ENCODE measurements around the gene TFF1.

Gene TFF1

GRCh38 chr21:42366292-42367010 is at the start of gene TFF1:
Gene TFF1 (minus strand): TSS chr21:42366535. CDS start chr21:42366495, 40 bp downstream.
- peak within 1 kb of the TSS in 1 of 3 experiments; percentile 40 for H3K27ac Mint-ChIP-seq
- no peak for TF ChIP-seq CTCF (IDR thresholded peaks at IDR 0.05; ENCODE audit: unreplicated experiment in 3 of 3)

GRCh38 chr21:42414928-42415769 is 48.8 kb upstream of the TFF1 start:
- no peaks in the 10 kb centered on the region for H3K4me1 Mint-ChIP-seq
- no peaks in the 10 kb centered on the region for H3K36me3 Mint-ChIP-seq (ENCODE audit: low read depth)
- H3K27me3 Mint-ChIP-seq (ENCODE audit: low read depth): peaks cover 9% of the 10 kb centered on the region
- no peak for TF ChIP-seq CTCF (IDR thresholded peaks at IDR 0.05; ENCODE audit: unreplicated experiment in 3 of 3)
- H3K27ac Mint-ChIP-seq: no peak overlapping the region
- H3K4me3 Mint-ChIP-seq: no peak overlapping the region
- peaks cover 2% of the 10 kb centered on the region for H3K9me3 Mint-ChIP-seq

More at GRCh38 chr21:42366292-42367010, at the start of gene TFF1:
- Mint-ChIP-seq H3K4me3 (no peak within 1 kb of the TSS), H3K27me3 (ENCODE audit: low read depth) (peaks cover 37% of the 10 kb centered on the region), H3K36me3 (ENCODE audit: low read depth) (no peaks in the 10 kb centered on the region), H3K9me3 (no peaks in the 10 kb centered on the region), H3K4me1 (peaks cover 9% of the 10 kb centered on the region)

- TF ChIP-seq CTCF (IDR thresholded peaks at IDR 0.05; ENCODE audit: unreplicated experiment in 3 of 3): no peak
- no peak overlapping the region for H3K27ac Mint-ChIP-seq
- no peaks in the 10 kb centered on the region for H3K9me3 Mint-ChIP-seq
- peaks cover 13% of the 10 kb centered on the region for H3K27me3 Mint-ChIP-seq (ENCODE audit: low read depth)
- no peaks in the 10 kb centered on the region for H3K4me1 Mint-ChIP-seq
- H3K36me3 Mint-ChIP-seq (ENCODE audit: low read depth): no peaks in the 10 kb centered on the region
- H3K4me3 Mint-ChIP-seq: no peak overlapping the region
Measured at GRCh38 chr21:42414553-42414927, 48.2 kb upstream of the TFF1 start.

GRCh38 chr21:42414066-42414465 is 47.7 kb upstream of the TFF1 start:
- no peak for TF ChIP-seq CTCF (IDR thresholded peaks at IDR 0.05; ENCODE audit: unreplicated experiment in 3 of 3)
- H3K36me3 Mint-ChIP-seq (ENCODE audit: low read depth): no peaks in the 10 kb centered on the region
- H3K4me1 Mint-ChIP-seq: no peaks in the 10 kb centered on the region
- H3K27me3 Mint-ChIP-seq (ENCODE audit: low read depth): peaks cover 9% of the 10 kb centered on the region
- no peak overlapping the region for H3K4me3 Mint-ChIP-seq
- H3K9me3 Mint-ChIP-seq: no peaks in the 10 kb centered on the region
- no peak overlapping the region for H3K27ac Mint-ChIP-seq

- H3K4me1 Mint-ChIP-seq: no peaks in the 10 kb centered on the region
- no peak for TF ChIP-seq CTCF (IDR thresholded peaks at IDR 0.05; ENCODE audit: unreplicated experiment in 3 of 3)
- H3K36me3 Mint-ChIP-seq (ENCODE audit: low read depth): no peaks in the 10 kb centered on the region
- peaks cover 8% of the 10 kb centered on the region for H3K27me3 Mint-ChIP-seq (ENCODE audit: low read depth)
- H3K27ac Mint-ChIP-seq: no peak overlapping the region
- H3K9me3 Mint-ChIP-seq: no peaks in the 10 kb centered on the region
- no peak overlapping the region for H3K4me3 Mint-ChIP-seq
Measured at GRCh38 chr21:42413500-42413899, 47.2 kb upstream of the TFF1 start.

All from nephron (organoid).